NB4 (cell line): ENCODE results near the gene PANK4.

ENCODE experiments used
- CTCF ChIP-seq: IDR thresholded peaks from one replicate; pipeline ENCODE4 v1.5.1; 2012; ENCODE audit warnings: low read depth, low read length
- MAX ChIP-seq: IDR thresholded peaks from 2 replicates; pipeline ENCODE4 v1.6.1; 2011; ENCODE audit warnings: low read depth, low read length
- MYC ChIP-seq: IDR thresholded peaks from 2 replicates; pipeline ENCODE4 v1.6.1; 2011; ENCODE audit warnings: low read depth, low read length
- POLR2A ChIP-seq: IDR thresholded peaks from 2 replicates; pipeline ENCODE4 v1.6.1; 2011; ENCODE audit warnings: mild to moderate bottlenecking; ENCODE audit not compliant: insufficient read length; ENCODE audit errors: extremely low read depth

- TF ChIP-seq POLR2A (no peak), CTCF (no peak), MYC (no peak), MAX (no peak)
These were observed 10.3 kb downstream of the PANK4 start for GRCh38 chr1:2516124-2516523.
